A172 (cell line): ENCODE results near the gene SLC38A10. TPM values are rescaled to one million over a fixed set of nuclear protein-coding genes. Genes with fewer than 3 reads are reported as not detected.

Experiments used
- DNase-seq: peaks from one replicate; pipeline ENCODE4 v3.0.0-alpha.2; 2015; ENCODE audit warnings: low spot score
- total RNA-seq: library from RNA; depleted of rRNA; stranded (reverse); fragments of >200 nt; shearing (Covaris generic); gene quantifications from 2 replicates; pipeline ENCODE4 v1.2.3, GENCODE V29; 2014

Gene SLC38A10
- total RNA-seq, 1 experiment from 2014 or later = 57.8 TPM

DNA sequence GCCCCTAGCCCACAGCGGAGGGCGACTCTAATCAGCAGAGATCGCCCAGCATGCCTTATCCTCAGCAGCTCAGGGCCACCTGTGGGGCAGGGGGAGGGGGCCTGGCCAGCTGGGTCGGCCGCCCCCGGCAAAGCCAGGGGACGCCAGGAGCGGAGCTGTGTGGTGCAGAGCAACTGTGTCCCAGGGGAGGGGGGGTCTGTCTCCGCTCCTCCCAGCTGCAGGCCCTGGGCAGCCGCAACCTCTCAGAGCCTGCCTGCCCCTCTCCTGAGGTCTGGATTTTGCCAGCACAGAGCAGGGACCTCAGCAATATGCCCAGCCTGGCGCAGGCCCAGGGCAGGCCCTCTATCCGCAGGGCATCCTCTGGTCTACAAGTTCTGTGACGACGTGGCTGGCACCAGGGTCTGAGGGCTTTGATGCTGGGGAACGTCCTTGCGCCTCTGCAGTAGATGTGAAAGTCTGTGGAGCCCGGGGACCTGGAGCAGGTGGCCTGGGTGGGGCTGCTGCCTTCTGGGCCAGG, 36.5 kb upstream of the SLC38A10 start:
- no peak for DNase-seq

DNA sequence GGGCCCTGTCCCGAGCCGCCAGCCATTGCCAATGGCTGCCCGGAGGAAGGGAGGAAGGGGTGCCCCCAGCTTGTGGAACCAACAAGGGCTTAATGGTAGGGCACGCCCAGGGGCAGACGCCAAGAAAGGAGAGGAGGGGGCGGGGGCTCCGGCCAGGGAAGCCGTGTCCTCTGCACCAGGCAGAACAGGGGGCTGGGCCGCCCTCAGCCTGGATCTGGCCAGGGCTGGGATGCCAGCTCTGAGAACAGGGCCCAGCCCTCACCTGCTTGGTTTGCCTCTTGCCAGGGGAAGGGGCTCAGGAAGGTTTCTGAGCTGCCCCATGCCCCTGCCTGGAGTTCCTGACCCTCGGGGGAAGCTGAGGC, 35.8 kb upstream of the SLC38A10 start:
- no peak for DNase-seq

DNA sequence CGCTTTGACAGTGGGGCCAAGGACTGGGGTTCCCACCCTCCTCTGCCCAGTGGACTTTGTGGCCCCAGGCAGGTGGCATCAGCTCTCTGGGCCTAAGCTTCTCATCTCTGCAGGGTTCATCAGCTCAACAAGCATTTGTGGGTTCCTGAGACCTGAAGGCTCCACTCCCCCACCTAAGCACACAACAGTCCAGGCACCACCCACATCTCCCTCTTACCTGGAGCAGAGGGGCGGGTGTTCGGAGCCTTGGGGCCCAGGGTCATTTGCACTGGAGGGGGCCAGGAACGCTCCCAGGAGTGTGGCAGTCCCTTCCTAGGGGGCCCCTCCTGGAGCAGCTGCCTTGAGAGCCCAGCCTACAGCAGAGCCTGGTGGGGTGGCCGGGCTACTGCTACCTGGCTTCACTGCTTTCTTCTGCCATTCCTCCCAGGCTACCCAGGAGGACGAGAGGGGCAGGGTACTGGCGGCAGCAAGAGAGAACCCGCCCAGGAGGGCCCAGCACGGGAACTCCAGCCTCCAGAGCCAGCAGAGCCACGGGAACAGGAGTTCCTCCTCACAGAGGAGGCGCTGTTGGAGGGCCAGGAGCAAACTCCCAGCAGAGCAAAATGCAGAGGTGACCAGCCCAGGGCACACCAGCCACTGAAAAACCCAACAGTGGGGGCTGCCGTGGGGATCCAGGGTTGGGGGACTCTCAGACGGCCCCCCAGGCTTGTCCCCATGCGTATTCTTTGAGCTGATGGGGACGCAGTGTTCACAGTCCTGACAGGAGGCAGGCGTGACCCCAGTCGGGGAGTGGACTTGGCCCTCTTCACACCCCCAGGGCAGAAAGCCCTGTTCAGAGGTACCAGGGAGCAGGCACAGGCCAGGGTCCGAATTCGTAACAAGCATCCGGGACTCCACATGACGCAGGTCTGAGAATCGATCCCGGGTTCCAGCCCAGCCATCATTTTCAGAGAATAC, 35.1 kb upstream of the SLC38A10 start:
- DNase-seq = no peak

DNA sequence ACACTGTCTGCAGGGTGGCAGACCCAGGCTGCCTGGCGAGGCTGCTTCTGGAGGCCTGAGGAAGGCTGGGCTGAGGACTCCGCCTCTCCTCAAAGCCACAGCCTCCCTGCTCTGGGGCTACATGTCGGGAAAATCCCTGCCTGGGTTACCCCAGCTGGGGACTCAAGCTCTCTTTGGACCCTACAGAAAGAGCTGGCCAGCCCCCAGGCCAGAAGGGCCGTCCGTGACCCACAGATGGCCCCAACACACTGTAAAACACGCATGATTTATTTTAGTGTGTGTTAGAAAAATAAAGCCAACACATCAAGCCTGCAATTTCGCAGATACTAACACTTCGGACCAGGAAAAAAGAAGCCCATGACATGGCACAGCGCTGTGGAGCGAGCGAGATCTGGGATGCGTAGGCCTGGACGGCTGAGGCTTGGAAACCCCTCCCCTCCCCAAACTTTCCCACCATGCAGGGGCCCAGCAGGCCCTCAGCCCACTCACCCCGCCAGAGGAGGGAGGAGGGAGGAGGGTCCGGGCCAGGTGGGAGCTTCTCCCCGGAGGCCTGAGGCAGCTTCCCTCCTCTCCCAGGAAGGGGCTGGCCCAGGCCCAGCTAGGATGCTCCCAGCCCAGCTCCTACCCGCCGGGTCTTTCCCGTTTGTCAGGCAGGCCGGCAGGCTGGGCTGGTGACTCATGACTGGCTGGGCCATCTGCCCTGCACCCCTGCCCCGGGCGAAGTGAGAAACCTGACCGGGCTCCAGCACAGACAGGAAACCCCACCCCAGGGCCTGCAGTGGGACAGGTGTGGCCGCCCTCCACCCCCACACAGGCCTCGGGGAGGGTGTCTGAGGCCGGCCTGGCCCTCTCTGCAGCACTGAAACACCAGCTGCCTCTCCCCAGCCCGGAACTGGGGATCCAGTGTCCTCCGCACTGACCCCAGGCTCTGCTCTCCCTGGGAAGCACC, 34.1 kb upstream of the SLC38A10 start:
- DNase-seq = peak; percentile 97

DNA sequence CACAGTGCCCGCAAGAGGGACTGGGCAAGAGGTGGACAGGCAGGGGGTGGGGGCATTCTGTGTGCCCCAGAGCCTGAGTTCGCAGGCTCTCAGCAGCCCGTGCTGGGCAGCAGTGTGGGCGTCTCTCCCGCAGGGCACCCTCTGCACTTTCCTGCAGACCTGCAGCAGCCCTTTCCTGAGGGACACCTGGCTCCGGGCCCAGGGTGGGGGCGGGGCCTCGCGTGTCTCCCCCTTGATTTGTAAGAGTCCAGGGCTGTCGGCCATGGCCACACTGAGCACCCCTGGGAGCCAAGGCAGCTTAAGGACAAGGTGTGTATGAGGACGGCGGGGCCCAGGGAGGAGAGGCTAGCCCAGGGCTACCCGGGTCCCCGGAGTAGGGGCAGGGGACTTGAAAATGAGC, 33.4 kb upstream of the SLC38A10 start:
- DNase-seq = no peak

DNA sequence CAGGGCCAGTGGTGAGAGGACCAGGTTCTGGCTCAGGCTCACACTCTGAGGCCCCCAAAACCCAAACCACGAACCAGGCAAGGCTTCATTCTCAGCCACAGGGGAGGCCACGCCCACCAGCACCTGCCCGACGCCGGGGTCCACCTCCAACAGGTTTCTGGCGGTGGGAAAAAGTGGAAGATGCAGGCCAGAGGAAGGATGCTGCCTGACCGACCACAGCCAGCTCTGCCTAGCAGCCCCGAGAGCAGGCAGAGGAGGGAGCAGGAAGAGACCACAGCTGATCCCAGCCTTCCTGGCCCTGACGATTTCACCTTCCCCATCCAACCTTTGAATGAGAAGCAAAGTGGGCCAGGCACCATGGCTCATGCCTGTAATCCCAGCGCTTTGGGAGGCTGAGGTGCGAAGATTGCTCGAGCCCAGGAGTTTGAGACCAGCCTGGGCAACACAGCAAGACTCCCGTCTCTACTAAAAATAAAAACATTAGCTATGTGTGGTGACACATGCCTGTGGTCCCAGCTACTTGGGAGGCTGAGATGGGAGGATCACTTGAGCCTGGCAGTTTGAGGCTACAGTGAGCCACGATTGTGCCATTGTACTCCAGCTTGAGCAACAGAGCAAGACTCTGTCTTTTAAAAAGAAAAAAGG, 30.7 kb upstream of the SLC38A10 start:
- DNase-seq = no peak

DNA sequence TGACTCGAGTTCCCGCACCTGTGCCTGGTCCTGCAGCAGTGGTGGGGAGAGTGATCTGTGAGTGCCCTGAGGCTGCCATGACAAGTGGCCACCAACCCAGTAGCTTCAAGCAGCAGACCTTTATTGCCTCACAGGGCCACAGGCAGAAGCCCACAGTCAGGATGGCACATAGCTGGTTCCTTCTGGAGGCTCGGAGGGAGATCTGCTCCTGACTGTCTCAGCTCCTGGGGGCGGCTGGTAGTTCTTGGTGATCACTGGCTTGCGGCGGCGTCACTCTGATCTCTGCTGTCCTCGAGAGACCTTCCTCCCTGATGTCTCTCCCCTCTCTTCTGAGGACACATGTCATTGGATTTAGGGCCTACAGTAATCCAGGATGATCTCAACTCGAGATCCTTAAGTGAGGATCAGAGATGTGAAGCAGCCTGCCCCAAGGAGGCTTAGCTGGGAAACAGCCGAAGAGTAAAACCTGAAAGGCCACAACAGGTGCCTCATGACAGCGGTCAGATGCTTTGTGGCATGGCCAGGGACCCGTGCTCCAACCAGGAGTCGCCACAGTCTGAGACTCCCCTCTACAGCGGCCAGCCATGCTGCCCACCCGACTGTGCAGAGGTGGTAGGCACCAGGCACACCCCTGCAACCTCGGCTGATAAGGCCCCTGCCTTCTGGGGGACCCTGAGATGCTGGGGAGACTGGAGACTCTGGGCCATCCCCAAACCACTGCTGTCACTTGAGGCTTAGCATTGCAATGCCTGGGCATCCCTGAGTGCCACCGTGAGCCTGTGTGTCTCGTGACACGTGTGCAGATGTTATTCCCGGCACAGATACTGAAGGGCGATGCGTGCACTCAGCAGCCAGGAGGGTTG, 30.0 kb upstream of the SLC38A10 start:
- DNase-seq = no peak

DNA sequence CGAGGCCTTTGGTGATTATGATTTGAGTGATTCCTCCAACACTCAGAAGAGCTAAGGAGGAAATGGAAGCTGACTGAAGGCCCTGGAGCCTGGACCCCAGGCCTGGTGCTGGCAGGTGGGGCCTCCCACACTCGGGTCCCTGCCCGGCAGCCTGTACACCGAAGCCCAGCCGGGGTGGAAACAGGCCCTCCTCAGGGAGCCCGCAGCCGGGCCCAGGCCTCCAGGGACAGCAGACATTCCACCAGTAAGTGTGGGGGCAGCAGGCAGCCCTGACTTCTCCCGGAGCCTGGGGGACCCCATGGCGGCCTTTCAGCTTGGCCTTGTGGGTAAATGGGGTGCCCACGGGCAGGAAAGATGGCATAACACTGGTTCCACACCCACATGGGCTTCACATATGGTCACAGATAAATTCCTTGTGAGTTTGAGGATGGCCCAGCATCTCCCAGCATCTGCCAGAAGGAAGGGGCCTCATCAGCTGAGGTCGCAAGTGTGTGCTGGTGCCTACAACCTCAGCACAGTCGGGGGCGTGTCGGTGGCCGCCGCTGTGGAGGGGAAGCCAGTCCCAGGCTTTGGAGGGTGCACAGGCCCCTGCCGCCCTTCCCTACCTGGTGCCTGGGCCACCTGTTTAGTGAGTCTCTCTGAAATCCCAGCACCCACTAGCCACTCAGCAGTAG, 29.2 kb upstream of the SLC38A10 start:
- DNase-seq = no peak

DNA sequence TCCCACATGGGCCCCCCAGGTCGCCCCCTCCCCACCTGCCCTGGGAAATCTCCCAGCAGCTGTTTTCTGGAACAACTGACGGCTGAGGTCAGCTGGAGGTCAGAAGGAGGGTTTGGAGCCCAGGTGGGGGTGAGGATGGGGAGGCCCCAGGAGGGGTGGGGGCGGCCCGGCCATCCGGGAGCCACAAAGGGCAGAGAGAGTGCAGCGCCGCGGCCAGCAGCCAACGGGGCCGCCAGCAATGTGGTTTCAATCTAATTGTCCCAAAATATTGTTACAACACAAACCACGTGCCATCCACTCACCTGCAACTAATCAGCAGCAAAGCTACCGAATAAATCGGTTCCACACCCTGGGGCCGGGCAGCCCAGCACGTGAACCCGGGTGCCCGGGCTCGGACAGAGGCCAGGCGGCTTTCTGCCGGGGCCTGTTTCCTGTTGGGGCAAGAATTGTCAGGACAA, 28.3 kb upstream of the SLC38A10 start:
- no peak for DNase-seq

DNA sequence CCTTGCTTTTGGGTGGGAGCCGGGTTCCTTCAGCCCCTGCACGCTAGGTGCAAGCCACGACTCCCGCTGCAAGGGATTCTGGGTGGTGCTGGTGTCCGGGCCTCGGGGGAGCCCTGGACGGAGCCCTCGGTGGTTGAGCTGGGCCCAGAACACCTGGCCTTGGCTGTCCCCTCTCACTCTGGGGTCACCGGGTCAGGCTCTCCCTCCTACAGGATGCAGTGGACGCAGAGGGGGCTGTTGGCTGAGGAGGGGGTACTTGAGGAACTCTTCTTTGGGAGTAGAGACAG, 27.9 kb upstream of the SLC38A10 start:
- no peak for DNase-seq

DNA sequence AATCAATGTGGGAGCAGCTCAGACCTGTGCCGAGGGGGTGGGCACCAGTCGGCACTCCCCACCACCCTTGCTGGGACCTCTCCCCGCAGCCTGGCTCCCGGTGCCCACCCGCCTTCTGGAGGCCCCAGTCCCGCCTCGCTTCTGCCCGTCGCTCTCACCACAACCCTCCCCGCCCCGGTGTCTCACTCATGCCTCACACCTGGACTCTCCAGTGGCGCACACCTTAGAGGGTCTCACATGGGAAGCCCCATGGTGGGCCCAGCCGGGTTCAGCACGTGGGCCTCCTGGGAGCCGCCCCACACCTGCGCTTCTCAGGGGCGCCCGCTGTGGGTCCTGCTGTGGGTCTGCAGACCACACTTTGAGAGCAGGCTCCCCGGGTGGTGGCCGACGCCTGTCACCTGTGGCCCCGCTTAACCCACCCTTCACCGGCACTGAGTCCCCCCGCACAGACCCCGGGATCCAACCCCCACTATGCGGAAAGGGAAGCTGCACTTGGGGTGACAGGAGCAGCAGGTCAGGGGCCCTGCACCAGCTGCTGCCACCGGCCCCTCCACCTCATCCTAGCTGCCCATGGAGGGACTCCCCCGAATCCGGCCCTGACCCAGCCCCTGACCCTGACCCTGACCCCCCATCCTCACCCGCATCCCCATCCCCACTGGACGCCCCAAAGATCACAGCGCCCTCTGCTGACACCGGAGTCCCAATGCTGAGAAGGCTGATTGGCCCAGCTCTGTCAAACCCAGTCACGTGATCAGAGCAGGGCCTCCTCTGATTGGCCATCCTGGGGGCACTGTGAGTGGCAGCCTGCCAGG, 27.4 kb upstream of the SLC38A10 start:
- DNase-seq = peak; percentile 33

DNA sequence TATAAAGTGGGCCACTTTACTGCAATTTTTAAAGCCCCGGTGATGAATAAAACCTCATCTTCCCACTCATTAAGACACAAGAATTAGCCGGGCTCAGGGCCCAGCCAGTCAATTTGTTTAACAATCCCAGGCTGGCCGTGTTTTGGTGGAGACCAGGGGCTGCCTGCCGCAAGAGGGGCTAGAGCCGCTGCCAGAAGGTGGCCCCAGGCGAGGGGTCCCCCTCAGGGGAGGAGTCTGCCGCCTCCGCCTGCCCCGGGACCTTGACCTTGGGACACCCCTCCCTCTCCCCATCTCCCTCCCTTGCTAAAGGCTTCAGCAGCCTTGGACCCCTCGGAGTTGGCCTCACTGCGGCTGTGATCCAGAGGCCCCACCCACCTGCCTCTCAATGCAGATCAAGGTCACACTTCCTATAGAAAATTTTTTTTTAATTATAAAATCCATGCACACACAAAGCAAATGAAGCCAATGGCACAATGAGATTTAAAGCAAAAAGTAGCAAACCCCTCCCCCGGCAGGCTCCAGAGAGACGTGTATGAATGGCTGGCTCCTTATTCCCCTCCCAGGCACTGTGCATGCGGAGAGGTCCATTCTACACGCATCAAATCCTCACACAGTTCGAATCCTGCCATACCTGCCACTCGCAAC, 23.0 kb upstream of the SLC38A10 start:
- no peak for DNase-seq

DNA sequence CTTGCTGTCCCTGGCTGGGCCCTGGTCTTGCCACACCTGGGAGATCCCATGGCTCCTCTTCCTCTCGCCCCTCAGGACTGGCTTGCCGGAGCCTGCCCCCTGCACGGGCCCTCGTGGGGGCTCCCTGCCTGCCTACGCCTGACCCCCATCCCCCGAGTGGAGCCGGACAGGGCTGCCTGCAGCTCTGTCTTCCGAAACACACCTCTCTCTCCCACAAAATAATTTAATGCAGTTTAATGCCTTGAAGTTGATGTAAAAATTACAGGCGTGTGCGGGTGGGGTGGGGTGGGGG, 22.4 kb upstream of the SLC38A10 start:
- DNase-seq = no peak

DNA sequence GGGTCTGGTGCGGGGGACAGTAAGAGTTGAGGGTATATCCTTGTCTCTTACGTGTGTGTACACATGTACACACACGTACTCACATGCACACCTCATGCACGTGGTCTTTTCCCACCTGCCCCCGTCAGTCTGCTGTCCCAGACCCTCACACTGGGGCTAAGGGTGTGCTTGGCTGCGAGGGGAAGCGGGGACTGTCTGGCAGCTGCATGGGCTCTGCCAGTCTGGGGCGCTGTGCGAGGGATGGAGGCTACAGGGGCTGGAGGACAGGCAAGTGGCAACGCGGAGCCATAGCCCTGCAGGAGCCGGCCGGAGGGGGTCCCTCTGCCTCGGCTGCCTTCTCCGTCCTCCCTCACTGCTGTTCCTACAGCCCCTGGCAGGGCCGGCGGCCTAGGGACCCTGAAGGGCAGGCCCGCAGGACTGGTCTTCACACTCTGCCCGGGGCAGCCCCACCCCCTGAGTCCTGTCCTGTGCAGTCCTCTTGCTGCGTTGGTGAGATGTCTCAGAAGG, 20.8 kb upstream of the SLC38A10 start:
- no peak for DNase-seq

DNA sequence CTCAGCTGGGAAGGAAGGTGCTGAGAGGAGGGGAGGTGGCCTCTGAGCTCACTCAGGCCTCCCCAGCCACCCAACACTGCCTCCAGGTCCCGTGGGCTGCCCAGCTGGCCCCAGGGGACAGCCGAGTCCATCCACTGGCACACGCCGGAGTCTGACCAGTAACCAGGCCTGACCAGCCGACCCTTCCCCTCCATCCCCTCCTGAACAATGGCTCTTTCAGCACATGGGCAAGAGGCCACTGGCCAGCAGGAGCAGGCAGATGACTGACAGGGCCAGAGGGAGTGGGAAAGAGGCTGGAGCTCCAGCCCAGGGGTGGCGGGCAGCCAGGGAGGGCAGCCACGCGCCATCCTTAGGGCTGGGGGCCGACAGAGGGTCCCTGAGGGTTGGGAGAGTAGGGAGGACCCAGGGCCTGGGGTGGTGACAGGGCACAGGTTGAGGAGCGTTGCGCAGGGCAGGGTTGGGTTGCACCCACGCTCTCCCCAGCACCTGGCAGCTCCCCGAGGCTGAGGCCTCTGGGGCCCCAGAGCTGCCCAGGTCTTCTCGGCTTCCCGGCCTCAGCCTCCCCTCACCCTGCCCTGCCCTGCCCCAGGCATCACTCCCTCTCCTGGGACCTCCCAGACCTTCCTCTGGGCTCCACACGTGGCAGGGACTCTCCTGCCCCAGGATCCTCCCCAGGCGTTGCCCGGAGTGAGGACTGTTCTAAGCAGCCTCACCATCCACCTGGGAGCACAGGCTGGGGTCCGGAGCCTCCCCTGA, 20.2 kb upstream of the SLC38A10 start:
- DNase-seq = no peak

DNA sequence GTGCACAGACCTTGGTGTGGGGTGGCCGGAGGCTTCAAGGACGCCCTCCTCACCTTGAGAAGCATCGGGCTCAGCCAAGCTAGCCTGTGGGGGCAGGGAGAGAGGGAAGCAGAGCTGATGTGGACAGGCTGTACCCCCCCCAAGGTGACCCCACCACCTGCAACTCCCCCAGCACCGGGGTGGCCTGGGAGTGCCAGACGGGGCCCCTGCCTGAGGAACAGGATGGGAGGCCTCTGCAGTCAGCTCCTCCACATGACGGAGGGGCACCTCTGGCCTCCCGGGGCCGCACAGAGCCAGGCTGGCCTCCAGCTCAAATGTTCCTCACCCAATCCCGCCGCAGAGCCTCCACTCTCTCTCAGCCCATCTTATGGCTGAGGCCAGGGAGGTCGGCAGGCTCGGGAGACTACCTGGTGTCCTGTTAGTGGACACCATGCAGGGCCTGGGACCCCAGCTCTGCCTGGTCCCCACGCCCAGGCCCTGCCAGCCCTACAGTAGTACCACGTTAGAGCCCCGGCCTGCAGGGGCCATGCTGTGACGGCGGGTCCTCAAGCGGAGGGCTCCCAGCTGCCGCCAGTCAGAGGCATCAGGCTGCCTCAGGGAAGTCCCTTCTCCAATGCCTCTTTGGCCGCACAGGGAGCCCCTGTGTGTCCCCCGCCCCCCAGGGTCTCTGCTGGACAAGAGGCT, 19.4 kb upstream of the SLC38A10 start:
- no peak for DNase-seq

DNA sequence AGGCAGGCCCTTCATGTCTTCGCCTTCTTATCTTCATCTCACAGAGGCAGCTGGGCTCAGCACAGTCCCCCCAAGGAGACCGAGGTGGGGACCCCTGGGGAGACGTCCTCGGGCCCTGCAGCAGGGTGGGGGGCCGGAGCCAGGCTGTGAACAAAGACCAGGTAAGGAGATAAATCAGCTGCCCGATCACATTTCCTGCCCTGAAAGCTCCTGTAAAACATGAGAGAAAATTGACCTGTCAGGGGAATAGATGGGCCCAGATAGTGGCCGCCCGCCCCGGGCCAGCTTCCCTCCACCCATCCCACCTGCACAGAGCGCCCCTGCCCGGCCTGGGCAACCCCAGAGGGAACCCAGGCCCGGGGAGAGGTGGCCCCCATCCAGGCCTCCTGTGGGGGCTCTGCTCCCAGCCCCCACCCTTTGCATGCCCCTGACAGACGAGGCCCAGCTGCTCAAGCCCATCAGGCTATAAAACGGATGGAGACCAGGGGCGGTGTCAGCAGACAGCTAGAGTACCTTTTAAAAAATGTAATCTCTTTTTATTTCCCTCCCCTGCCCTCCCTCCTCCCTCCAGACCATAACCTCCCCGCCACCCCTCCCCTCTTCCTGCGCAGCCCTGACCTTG, 18.8 kb upstream of the SLC38A10 start:
- no peak for DNase-seq
